DND-41 (cell line): ENCODE data around the gene RHPN2.

Experiments used
- ATAC-seq: fragments of 200-7000 bp; cut with Tn5 transposase; 3 replicates; pipeline ENCODE4 v1.9.1; 2021; ENCODE audit warnings: low read depth; ENCODE audit not compliant: insufficient read depth
- DNase-seq: peaks from one replicate; pipeline ENCODE4 v3.0.0-alpha.2; 2020
- H2AFZ ChIP-seq: 2 replicates; pipeline ENCODE4 v1.6.0; 2012; ENCODE audit warnings: low read depth, low read length
- H3K27ac ChIP-seq: 2 replicates; pipeline ENCODE4 v1.5.1; 2012; ENCODE audit warnings: low read length, inconsistent platforms
- H3K27me3 ChIP-seq: fragments of 200-600 bp; sonication (generic); 2 replicates; pipeline ENCODE4 v1.6.0; 2012; ENCODE audit warnings: low read length, mild to moderate bottlenecking, inconsistent platforms; ENCODE audit not compliant: insufficient read depth, poor library complexity
- H3K36me3 ChIP-seq: 2 replicates; pipeline ENCODE4 v1.5.1; 2012; ENCODE audit warnings: low read length, inconsistent platforms; ENCODE audit not compliant: insufficient read depth
- H3K4me1 ChIP-seq: 2 replicates; pipeline ENCODE4 v1.5.1; 2012; ENCODE audit warnings: mild to moderate bottlenecking, low read length; ENCODE audit not compliant: insufficient read depth
- H3K4me2 ChIP-seq: 2 replicates; pipeline ENCODE4 v1.6.0; 2012; ENCODE audit warnings: mild to moderate bottlenecking, moderate library complexity, low read length, inconsistent platforms; ENCODE audit not compliant: insufficient read depth
- H3K4me3 ChIP-seq, 2 experiments: fragments of 200-600 bp in 1 of 2; shearing (Covaris generic) in 1 of 2; 2 replicates each; pipeline ENCODE4 v1.5.1; 2012 to 2016; ENCODE audit warnings: inconsistent platforms in 2 of 2, low read length in 2 of 2, mild to moderate bottlenecking in 2 of 2, low read depth in 1 of 2, moderate library complexity in 1 of 2
- H3K79me2 ChIP-seq: 2 replicates; pipeline ENCODE4 v1.6.0; 2012; ENCODE audit warnings: low read length, inconsistent platforms; ENCODE audit not compliant: insufficient read depth
- H3K9ac ChIP-seq: 2 replicates; pipeline ENCODE4 v1.6.0; 2012; ENCODE audit warnings: low read depth, mild to moderate bottlenecking, inconsistent platforms, low read length, moderate library complexity
- H3K9me3 ChIP-seq: 2 replicates; pipeline ENCODE4 v1.5.1; 2012; ENCODE audit warnings: low read length, moderate library complexity, mild to moderate bottlenecking, inconsistent platforms; ENCODE audit not compliant: insufficient read depth, severe bottlenecking
- H4K20me1 ChIP-seq: 2 replicates; pipeline ENCODE4 v1.6.0; 2012; ENCODE audit warnings: low read length; ENCODE audit not compliant: insufficient read depth
- CTCF ChIP-seq: IDR thresholded peaks from 2 replicates; pipeline ENCODE4 v1.5.1; 2012; ENCODE audit warnings: borderline replicate concordance, low read length, moderate library complexity, mild to moderate bottlenecking; ENCODE audit not compliant: poor library complexity, severe bottlenecking; ENCODE audit errors: extremely low read depth
- EZH2 ChIP-seq: IDR thresholded peaks from 3 replicates; pipeline ENCODE4 v1.6.1; 2012; ENCODE audit warnings: borderline replicate concordance, low read depth, mild to moderate bottlenecking, moderate library complexity, low read length, inconsistent platforms; ENCODE audit not compliant: severe bottlenecking

RHPN2 gene

GRCh38 chr19:33075519-33075918, 10.8 kb upstream of the RHPN2 start:
- Histone ChIP-seq H2AFZ (no peak overlapping the region), H3K4me3 (no peak overlapping the region), H3K9ac (no peak overlapping the region), H3K9me3 (no peaks in the 10 kb centered on the region), H3K27me3 (no peaks in the 10 kb centered on the region), H3K4me2 (no peak overlapping the region), H4K20me1 (no peaks in the 10 kb centered on the region), H3K79me2 (no peaks in the 10 kb centered on the region), H3K27ac (no peak overlapping the region), H3K36me3 (no peaks in the 10 kb centered on the region), H3K4me1 (peaks cover 7% of the 10 kb centered on the region)
- ATAC-seq (no peak), DNase-seq (no peak)
- no peak for TF ChIP-seq CTCF
- TF ChIP-seq EZH2, result no peak

GRCh38 chr19:33071887-33072286, 7.2 kb upstream of the RHPN2 start:
- H3K36me3 ChIP-seq, result no peaks in the 10 kb centered on the region
- H3K27ac ChIP-seq, result no peak overlapping the region
- DNase-seq (no peak), ATAC-seq (no peak)
- no peaks in the 10 kb centered on the region for H3K4me1 ChIP-seq
- H3K9ac ChIP-seq, result no peak overlapping the region
- H3K27me3 ChIP-seq, result no peaks in the 10 kb centered on the region
- no peak overlapping the region for H3K4me3 ChIP-seq
- no peak overlapping the region for H2AFZ ChIP-seq
- H3K9me3 ChIP-seq, result no peaks in the 10 kb centered on the region
- TF ChIP-seq CTCF (no peak), EZH2 (no peak)
- H4K20me1 ChIP-seq, result no peaks in the 10 kb centered on the region
- H3K79me2 ChIP-seq, result no peaks in the 10 kb centered on the region
- H3K4me2 ChIP-seq, result no peak overlapping the region

GRCh38 chr19:33067121-33067520, 2.4 kb upstream of the RHPN2 start:
- no peak overlapping the region for H3K9ac ChIP-seq
- H3K4me3 ChIP-seq, result no peak overlapping the region
- H3K9me3 ChIP-seq, result no peaks in the 10 kb centered on the region
- ATAC-seq (no peak), DNase-seq (no peak)
- TF ChIP-seq EZH2 (no peak), CTCF (no peak)
- no peak overlapping the region for H3K4me2 ChIP-seq
- H3K27ac ChIP-seq, result no peak overlapping the region
- no peaks in the 10 kb centered on the region for H3K36me3 ChIP-seq
- H3K4me1 ChIP-seq, result no peaks in the 10 kb centered on the region
- no peak overlapping the region for H2AFZ ChIP-seq
- H4K20me1 ChIP-seq, result no peaks in the 10 kb centered on the region
- H3K27me3 ChIP-seq, result no peaks in the 10 kb centered on the region
- no peaks in the 10 kb centered on the region for H3K79me2 ChIP-seq

- DNase-seq (no peak), ATAC-seq (no peak)
- Histone ChIP-seq H3K79me2 (no peaks in the 10 kb centered on the region), H3K9ac (no peak overlapping the region), H3K4me3 (no peak overlapping the region), H3K4me2 (no peak overlapping the region), H3K36me3 (no peaks in the 10 kb centered on the region), H4K20me1 (no peaks in the 10 kb centered on the region), H3K9me3 (no peaks in the 10 kb centered on the region), H3K4me1 (no peaks in the 10 kb centered on the region), H2AFZ (no peak overlapping the region), H3K27me3 (no peaks in the 10 kb centered on the region), H3K27ac (no peak overlapping the region)
- TF ChIP-seq CTCF (no peak), EZH2 (no peak)
Observed at GRCh38 chr19:33066543-33066942, 1.9 kb upstream of the RHPN2 start.
